K562 (cell line): ENCODE results near the gene TESK1. TPM values are rescaled to one million over a fixed set of nuclear protein-coding genes. Genes with fewer than 3 reads are reported as not detected.

ENCODE experiments used
- ATF7 ChIP-seq: fragments of 450-650 bp; IDR thresholded peaks from 2 replicates; pipeline ENCODE4 v1.7.1; 2014; ENCODE audit warnings: mild to moderate bottlenecking, moderate library complexity
- BDP1 ChIP-seq: IDR thresholded peaks from 3 replicates; pipeline ENCODE4 v1.6.1; 2011; ENCODE audit not compliant: insufficient read length, insufficient read depth
- CBX5 ChIP-seq: IDR thresholded peaks from 2 replicates; pipeline ENCODE4 v1.6.1; 2014; ENCODE audit warnings: low read depth, borderline replicate concordance
- E2F3 ChIP-seq: fragments of 250-450 bp; sonication (Bioruptor Pico); IDR thresholded peaks from 2 replicates; pipeline ENCODE4 v1.4.0; 2020; ENCODE audit warnings: mild to moderate bottlenecking
- FOXA3 ChIP-seq, 2 experiments: fragments of 450-650 bp in 1 of 2; sonication (generic) in 1 of 2; formaldehyde crosslinking; IDR thresholded peaks in 1 of 2; conservative IDR thresholded peaks in 1 of 2; 2 replicates each; pipeline versions ENCODE4 v1.4.0 to v1.8.0; 2020 to 2022; ENCODE audit warnings: mild to moderate bottlenecking in 2 of 2, missing genetic modification reagents in 1 of 2
- HNRNPK ChIP-seq: fragments of 200-400 bp; formaldehyde crosslinking; IDR thresholded peaks from one replicate; pipeline ENCODE4 v1.6.1; 2018; ENCODE audit warnings: mild to moderate bottlenecking, low read depth, low read length; ENCODE audit not compliant: poor library complexity, severe bottlenecking
- KAT7 ChIP-seq: sonication (generic); formaldehyde crosslinking; IDR thresholded peaks from 2 replicates; pipeline ENCODE4 v1.8.0; 2022; ENCODE audit warnings: missing genetic modification reagents, mild to moderate bottlenecking, borderline replicate concordance
- L3MBTL2 ChIP-seq: fragments of 450-650 bp; IDR thresholded peaks from 2 replicates; pipeline ENCODE4 v1.6.1; 2016; ENCODE audit warnings: mild to moderate bottlenecking, moderate library complexity
- LCOR ChIP-seq: sonication (generic); formaldehyde crosslinking; IDR thresholded peaks from 2 replicates; pipeline ENCODE4 v1.8.0; 2022; ENCODE audit warnings: mild to moderate bottlenecking, missing genetic modification reagents
- MIER1 ChIP-seq: fragments of 450-650 bp; IDR thresholded peaks from 2 replicates; pipeline ENCODE4 v1.6.1; 2016; ENCODE audit warnings: antibody characterized with exemption, mild to moderate bottlenecking, low read depth
- NFIX ChIP-seq: fragments of 250-450 bp; sonication (Bioruptor Pico); IDR thresholded peaks from 2 replicates; pipeline ENCODE4 v1.4.0; 2020; ENCODE audit warnings: low read depth, mild to moderate bottlenecking, moderate library complexity
- NFXL1 ChIP-seq: fragments of 450-650 bp; formaldehyde crosslinking; IDR thresholded peaks from 2 replicates; pipeline ENCODE4 v1.4.0; 2021; ENCODE audit warnings: mild to moderate bottlenecking
- PCBP2 ChIP-seq: fragments of 200-400 bp; formaldehyde crosslinking; IDR thresholded peaks from 2 replicates; pipeline ENCODE4 v1.6.1; 2018; ENCODE audit warnings: low read length, low read depth, mild to moderate bottlenecking, moderate library complexity; ENCODE audit not compliant: poor library complexity, severe bottlenecking
- PHB ChIP-seq: fragments of 250-450 bp; sonication (Bioruptor Pico); IDR thresholded peaks from 2 replicates; pipeline ENCODE4 v1.5.0; 2021
- PYGO2 ChIP-seq: fragments of 450-650 bp; IDR thresholded peaks from 2 replicates; pipeline ENCODE4 v1.6.1; 2016; ENCODE audit warnings: mild to moderate bottlenecking, missing genetic modification characterization, moderate library complexity, missing compliant biosample characterization
- RBBP5 ChIP-seq: fragments of 200-600 bp; sonication (generic); IDR thresholded peaks from 2 replicates; pipeline ENCODE4 v1.6.1; 2012; ENCODE audit warnings: borderline replicate concordance, mild to moderate bottlenecking, low read length, control low read depth, inconsistent platforms; ENCODE audit not compliant: insufficient read depth, poor library complexity, severe bottlenecking
- SETDB1 ChIP-seq: IDR thresholded peaks from one replicate; pipeline ENCODE4 v1.6.1; 2012; ENCODE audit warnings: low read length, control low read depth, inconsistent platforms
- SMAD2 ChIP-seq: fragments of 150-350 bp; IDR thresholded peaks from 2 replicates; pipeline ENCODE4 v1.6.1; 2014; ENCODE audit warnings: low read depth, mild to moderate bottlenecking, low read length
- SMARCA5 ChIP-seq: fragments of 450-650 bp; IDR thresholded peaks from 2 replicates; pipeline ENCODE4 v1.6.1; 2016
- SMARCB1 ChIP-seq: IDR thresholded peaks from 2 replicates; pipeline ENCODE4 v1.6.1; 2011; ENCODE audit warnings: improper control_type of control experiment, low read depth; ENCODE audit not compliant: insufficient read length
- SRSF1 ChIP-seq: fragments of 200-400 bp; formaldehyde crosslinking; IDR thresholded peaks from 2 replicates; pipeline ENCODE4 v1.6.1; 2017; ENCODE audit warnings: mild to moderate bottlenecking, low read depth, low read length, moderate library complexity
- TAF7 ChIP-seq: fragments of 450-650 bp; IDR thresholded peaks from 2 replicates; pipeline ENCODE4 v1.6.1; 2016; ENCODE audit warnings: missing genetic modification characterization, missing compliant biosample characterization
- ZC3H8 ChIP-seq: fragments of 450-650 bp; IDR thresholded peaks from 2 replicates; pipeline ENCODE4 v1.6.1; 2017
- ZEB2 ChIP-seq: fragments of 450-650 bp; IDR thresholded peaks from 2 replicates; pipeline ENCODE4 v1.6.1; 2016
- ZNF184 ChIP-seq: sonication (generic); formaldehyde crosslinking; IDR thresholded peaks from 2 replicates; pipeline ENCODE4 v1.5.0; 2020; ENCODE audit warnings: missing genetic modification reagents
- polyA plus RNA-seq, 8 experiments: library from polyadenylated mRNA; depleted of rRNA in 4 of 8; stranded (reverse) in 5 of 8; unstranded in 3 of 8; fragments of >200 nt; fragmentation: Nextera tagmentation in 2 of 8; fragmentation: Illumina TruSeq in 1 of 8; extraction: Ambion mirVana in 2 of 8; extraction: Trizol in 1 of 8; gene quantifications; 2 replicates each; pipeline versions ENCODE4 v1.2.1 to v1.2.3, GENCODE V29; 2011 to 2014; ENCODE audit warnings: inconsistent platforms in 1 of 8, missing spikeins in 1 of 8
- total RNA-seq, 7 experiments: library from RNA; depleted of rRNA in 6 of 7; stranded (reverse); fragments of >200 nt in 6 of 7; fragmentation: Illumina TruSeq in 2 of 7; extraction: Trizol in 2 of 7; gene quantifications; 2 replicates each; pipeline versions ENCODE4 v1.2.1 to v1.2.3, GENCODE V29; 2011 to 2021; ENCODE audit warnings: low replicate concordance in 1 of 7
- TF ChIP-seq, protein P1 (sequence below), 3 experiments: IDR thresholded peaks in 2 of 3; conservative IDR thresholded peaks in 1 of 3; 2 replicates each; pipeline ENCODE4 v1.5.1; 2011 to 2012; ENCODE audit warnings: low read length in 3 of 3, mild to moderate bottlenecking in 3 of 3, control low read depth in 2 of 3, improper control_type of control experiment in 1 of 3, inconsistent platforms in 1 of 3, low read depth in 1 of 3, mixed read lengths in 1 of 3, moderate library complexity in 1 of 3; ENCODE audit not compliant: insufficient read depth in 2 of 3
- TF ChIP-seq, protein P2 (sequence below): fragments of 450-650 bp; formaldehyde crosslinking; IDR thresholded peaks from 2 replicates; pipeline ENCODE4 v1.4.0; 2022; ENCODE audit warnings: mild to moderate bottlenecking, moderate library complexity

Gene TESK1
- total and polyA plus RNA-seq, 9 of the 15 experiments (the other 6 are each of a cell fraction or from before 2014, with no cell fraction given), result 0.07 to 10.4 (median 4.1) TPM

DNA sequence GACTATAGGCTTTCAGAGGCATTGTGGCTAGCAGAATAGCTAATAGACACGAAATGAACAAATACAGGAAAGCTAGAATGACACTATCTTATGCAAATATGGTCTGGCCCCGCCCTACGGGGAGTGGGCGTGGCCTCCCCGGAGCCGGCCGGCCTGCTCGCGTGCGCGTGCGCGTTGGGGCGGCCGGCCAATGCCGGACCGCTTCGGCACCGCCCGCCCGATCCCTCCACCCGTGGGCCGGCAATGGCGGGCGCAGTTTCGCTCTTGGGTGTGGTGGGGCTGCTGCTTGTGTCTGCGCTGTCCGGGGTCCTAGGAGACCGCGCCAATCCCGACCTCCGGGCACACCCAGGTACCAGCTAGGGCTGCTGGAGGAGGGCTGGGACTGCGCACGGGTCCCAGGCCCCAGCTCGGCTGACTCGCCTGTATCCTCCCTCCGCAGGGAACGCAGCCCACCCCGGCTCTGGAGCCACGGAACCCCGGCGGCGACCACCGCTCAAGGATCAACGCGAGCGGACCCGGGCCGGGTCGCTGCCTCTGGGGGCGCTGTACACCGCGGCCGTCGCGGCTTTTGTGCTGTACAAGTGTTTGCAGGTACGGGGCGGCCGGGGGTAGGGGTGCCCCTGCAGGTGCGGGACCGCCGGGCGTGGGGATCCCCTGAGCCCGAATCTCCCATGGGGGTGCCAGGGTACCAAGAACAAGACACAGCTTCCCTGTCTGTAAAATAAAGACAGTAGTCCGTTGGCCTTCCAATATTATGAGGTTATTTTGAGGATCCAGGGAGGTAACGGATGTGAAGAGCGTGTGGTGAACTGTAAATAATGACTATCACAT is 53.3 kb downstream of the TESK1 start, which contains the start of gene CCDC107 (continued):
- no peak for TF ChIP-seq SRSF1
- peak; percentile 77; the same call in 1 of the 2 replicates for TF ChIP-seq KAT7
- no peak for TF ChIP-seq NFIX (CRISPR knock-in tag)
- TF ChIP-seq ZC3H8, result no peak
- TF ChIP-seq TAF7 (tag), result peak; percentile 39; the same call in 1 of the 2 replicates
- no peak for TF ChIP-seq NFXL1 (CRISPR knock-in tag)
- no peak for TF ChIP-seq SMARCB1
- no peak for TF ChIP-seq PHB
- no peak for TF ChIP-seq SMARCA5
- TF ChIP-seq, protein P1, sequence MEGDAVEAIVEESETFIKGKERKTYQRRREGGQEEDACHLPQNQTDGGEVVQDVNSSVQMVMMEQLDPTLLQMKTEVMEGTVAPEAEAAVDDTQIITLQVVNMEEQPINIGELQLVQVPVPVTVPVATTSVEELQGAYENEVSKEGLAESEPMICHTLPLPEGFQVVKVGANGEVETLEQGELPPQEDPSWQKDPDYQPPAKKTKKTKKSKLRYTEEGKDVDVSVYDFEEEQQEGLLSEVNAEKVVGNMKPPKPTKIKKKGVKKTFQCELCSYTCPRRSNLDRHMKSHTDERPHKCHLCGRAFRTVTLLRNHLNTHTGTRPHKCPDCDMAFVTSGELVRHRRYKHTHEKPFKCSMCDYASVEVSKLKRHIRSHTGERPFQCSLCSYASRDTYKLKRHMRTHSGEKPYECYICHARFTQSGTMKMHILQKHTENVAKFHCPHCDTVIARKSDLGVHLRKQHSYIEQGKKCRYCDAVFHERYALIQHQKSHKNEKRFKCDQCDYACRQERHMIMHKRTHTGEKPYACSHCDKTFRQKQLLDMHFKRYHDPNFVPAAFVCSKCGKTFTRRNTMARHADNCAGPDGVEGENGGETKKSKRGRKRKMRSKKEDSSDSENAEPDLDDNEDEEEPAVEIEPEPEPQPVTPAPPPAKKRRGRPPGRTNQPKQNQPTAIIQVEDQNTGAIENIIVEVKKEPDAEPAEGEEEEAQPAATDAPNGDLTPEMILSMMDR (IDR thresholded peaks at IDR 0.05 in 2 of 3, conservative IDR thresholded peaks at IDR 0.05 in 1 of 3; ENCODE audit: insufficient read depth in 2 of 3, low read depth in 1 of 3, low read length in 3 of 3), result peak; percentile 47 to 71 (median 65)
- no peak for TF ChIP-seq BDP1
- no peak for TF ChIP-seq MIER1
- no peak for TF ChIP-seq PCBP2
- no peak for TF ChIP-seq CBX5
- TF ChIP-seq PYGO2 (tag), result no peak
- TF ChIP-seq, protein P2, sequence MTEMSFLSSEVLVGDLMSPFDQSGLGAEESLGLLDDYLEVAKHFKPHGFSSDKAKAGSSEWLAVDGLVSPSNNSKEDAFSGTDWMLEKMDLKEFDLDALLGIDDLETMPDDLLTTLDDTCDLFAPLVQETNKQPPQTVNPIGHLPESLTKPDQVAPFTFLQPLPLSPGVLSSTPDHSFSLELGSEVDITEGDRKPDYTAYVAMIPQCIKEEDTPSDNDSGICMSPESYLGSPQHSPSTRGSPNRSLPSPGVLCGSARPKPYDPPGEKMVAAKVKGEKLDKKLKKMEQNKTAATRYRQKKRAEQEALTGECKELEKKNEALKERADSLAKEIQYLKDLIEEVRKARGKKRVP (CRISPR knock-in tag), result no peak
- TF ChIP-seq L3MBTL2, result no peak
- 0 out of 2 replicates have a peak, but pooled peaks have one; percentile 65 for TF ChIP-seq ATF7
- TF ChIP-seq ZNF184, result no peak
- no peak for TF ChIP-seq SMAD2
- no peak for TF ChIP-seq RBBP5
- TF ChIP-seq SETDB1, result no peak
- no peak for TF ChIP-seq FOXA3 (CRISPR knock-in tag; conservative IDR thresholded peaks at IDR 0.05 in 1 of 2, IDR thresholded peaks at IDR 0.05 in 1 of 2)
- TF ChIP-seq HNRNPK, result no peak
- TF ChIP-seq LCOR (CRISPR knock-in tag), result no peak
- TF ChIP-seq ZEB2, result 0 out of 2 replicates have a peak, but pooled peaks have one; percentile 25
- TF ChIP-seq E2F3 (CRISPR knock-in tag), result no peak
